SHP77 (cell line): Measurements from ENCODE around the gene LRRC4C.
A peak's percentile ranks its signal among the peaks of the same experiment; 100 is the strongest.

Experiments
- DNase-seq, 2 experiments: peaks; one replicate each; lab custom pipeline; 2025; lab: John Stamatoyannopoulos, UW

Gene LRRC4C

GRCh38 chr11:41459465-41460401, at the start of gene LRRC4C:
TSS of gene LRRC4C (minus strand) at chr11:41459652.
- no peak for DNase-seq

- no peak for DNase-seq
Observed at GRCh38 chr11:41508121-41508520, 48.7 kb upstream of the LRRC4C start.

GRCh38 chr11:41499429-41499828, 40.0 kb upstream of the LRRC4C start:
- DNase-seq: no peak

DNA sequence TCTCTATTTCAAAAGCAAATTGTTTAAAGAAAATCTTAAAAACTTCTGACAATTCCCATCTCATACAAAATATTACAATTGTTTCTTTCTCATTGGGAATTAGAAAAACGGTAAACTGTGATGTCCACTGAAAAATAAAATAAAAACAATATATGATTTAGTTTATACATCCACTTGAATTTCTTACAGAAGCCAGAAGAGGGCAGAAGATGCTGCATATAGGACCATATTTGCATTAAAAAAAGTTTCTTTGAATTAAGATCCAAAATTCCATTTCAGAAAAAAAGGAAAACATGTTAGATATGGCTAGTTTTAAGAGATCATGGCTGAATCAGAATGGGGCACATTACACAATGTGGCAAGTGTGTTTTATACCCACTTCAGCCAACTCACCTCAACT, 39.3 kb upstream of the LRRC4C start:
- DNase-seq: no peak

DNA sequence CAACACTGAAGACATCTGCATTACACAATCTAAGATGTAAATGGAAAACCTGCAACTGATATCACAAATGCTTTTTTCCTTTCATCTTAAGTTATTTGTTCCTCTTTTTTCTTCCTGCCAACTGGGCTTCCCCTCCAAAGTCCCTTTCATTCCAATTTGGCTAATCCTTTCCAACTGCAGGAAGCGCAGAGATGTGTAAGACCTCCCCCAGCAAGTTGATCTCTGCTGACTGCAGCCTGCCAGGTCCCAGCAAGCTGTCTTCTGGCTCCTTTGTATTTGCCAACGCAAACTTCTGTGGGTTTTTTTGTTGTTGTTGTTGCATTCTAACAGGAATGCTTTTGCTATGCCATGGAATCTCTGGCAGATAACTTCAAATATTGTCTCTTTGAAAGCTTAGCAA, 38.5 kb upstream of the LRRC4C start:
- DNase-seq: no peak

DNA sequence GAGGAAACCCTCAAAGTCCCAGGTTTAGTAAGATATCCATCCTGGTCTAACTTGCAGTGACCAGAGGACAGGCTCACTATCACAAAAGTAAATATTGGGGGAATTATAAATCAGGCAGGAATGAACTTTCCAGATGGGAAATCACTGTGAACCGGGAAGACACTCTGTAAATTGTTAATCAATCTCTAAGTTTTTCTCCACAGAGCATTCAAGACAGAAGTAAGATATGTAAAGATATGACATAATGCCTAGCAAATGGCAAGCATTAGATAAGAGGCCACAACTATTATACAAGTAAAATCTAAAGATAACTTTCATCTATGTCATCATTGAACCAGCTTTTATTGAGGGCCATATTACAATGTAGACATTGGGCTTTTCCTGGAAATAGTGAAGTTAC, 35.3 kb upstream of the LRRC4C start:
- no peak for DNase-seq

- DNase-seq: no peak
Observed at GRCh38 chr11:41486424-41486823, 27.0 kb upstream of the LRRC4C start.

DNA sequence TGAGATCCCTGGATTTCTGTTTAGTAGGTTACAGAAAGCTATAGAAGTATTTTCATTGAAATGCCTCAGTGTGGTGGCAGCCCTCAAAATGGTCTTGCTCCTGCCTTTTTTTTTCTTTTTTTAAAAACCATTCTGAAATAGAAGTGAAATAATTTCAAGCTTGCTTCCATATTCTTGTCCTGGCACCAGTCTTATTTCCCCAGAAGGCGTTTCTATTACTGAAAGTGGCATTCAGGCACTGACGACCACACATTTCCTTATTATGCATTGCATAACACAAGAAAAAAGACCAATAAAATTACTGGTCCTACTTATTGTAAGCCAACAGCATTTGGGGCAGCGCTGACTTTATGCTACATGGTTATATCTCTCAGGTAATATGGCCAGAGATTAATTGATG, 24.5 kb upstream of the LRRC4C start:
- DNase-seq: no peak

DNA sequence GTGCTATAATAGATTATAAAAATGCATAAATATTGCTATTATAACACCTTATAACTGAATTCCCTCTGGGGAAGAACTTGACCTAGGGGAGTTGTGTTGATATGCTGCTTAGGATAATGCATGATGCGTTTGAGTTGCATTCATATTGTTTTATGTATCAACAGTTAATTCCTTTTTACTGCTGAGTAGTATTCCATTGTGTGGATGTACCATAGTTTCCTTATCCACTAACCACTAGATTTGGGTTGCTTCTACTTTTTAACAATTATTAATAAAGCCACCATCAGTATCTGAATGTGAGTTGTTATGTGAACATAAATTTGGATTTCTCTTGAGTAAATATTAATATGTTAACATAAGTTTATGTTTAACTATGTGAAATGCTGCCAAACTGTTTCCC, 19.7 kb upstream of the LRRC4C start:
- no peak for DNase-seq

DNA sequence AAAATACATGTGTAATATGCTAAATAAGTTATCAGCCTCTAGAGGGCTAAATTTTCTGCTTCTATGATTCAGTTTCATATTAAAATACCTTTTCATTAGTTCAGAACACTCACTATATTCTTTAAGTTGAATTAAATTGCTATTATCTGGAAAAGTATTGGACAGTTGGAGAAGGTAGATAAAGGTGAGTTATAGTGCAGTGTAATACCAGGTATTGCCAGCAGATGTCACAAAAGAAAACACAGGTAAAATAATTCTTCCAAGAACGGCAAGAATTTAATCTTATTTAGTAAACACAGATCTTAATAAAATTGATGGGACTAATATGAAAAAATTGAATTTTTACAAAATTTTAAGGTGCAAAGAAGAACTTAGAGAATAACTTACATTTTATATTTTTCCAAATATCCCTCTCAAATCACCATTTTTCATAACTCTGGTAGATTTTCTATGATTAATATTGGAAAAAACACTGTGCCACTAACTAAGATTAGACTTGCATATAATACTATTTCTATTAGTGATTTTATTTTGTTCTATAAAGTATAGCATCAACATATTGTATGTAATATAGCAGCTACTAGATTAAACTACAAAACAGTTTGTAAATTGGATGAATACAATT, 1.7 kb upstream of the LRRC4C start:
- no peak for DNase-seq

DNA sequence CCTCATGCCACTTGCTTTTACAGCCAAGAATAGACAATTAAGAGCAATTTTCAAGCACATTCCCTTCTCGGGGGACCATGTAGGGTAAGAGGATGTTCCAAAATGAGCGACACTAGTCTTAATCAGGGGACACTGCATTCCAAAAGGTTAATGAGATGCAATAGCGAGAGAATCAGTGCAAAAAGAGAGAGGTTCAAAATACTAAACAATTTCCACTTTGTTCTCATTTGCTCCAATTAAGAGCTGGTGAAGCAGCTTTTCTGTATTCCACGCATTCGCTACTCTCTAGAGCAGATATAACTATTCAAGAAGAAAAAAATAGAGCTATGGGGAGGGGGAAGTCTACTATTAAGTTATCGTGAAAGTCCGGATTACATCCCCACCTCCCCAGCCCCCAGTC, 811 bp downstream of the LRRC4C start:
- DNase-seq: no peak

- no peak for DNase-seq
Observed at GRCh38 chr11:41458154-41458553, 1.3 kb downstream of the LRRC4C start.

DNA sequence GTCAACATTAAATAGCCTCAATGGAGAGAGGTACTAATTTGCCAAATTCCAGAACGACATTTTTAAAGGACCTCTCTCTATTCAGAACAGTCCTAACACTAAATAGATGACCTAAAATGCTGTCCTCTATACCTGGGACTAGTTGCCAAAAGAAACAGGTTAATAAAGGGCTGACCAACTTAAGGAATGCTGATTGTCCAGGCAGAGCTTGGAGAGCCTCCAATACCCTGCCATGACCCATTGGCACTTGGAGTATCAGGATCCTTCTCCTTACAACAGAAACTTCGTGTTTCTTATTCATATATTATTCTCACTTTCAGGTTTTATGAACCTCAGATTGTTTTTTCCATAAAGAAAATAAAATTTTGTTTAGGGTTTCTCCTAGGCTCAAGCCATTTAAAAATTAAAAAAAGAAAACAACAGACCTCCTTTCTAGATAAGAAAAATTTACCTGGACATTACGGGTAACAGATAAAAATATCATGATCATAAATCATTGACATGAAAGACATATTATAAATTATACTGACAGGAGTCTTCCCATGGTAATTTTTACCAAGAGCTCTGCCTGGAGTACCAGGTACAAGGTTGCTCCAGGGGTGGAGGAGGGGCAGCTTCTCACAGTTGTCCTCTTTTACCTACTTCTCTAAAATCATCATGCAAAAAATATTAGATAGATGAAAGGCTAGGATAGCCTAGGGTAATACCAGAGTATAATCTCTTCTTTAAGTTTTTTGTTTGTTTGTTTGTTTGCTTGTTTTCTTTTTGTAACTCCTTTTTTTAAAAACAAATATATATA, 2.0 kb downstream of the LRRC4C start:
- DNase-seq: no peak

- DNase-seq: no peak
Observed at GRCh38 chr11:41456269-41456668, 3.2 kb downstream of the LRRC4C start.

DNA sequence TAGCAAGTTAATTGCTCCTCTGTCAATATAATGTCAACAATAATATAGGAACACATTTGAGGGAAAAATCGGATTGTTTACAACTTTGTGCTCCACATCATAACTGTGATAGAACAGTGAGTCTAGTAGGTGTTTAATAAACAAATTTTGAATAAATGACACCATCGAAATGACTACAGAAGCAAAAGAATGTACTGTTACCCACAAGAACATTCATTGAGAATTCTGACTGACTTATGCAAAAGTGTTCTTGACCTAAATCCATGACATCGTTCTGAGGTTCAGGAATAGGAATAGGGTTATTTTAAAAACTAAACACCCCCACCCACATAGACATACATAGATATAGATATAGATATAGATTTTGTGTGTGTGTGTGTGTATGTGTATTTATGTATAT, 8.4 kb downstream of the LRRC4C start:
- DNase-seq: no peak

- DNase-seq: no peak
Observed at GRCh38 chr11:41449483-41450050, 9.9 kb downstream of the LRRC4C start.

DNA sequence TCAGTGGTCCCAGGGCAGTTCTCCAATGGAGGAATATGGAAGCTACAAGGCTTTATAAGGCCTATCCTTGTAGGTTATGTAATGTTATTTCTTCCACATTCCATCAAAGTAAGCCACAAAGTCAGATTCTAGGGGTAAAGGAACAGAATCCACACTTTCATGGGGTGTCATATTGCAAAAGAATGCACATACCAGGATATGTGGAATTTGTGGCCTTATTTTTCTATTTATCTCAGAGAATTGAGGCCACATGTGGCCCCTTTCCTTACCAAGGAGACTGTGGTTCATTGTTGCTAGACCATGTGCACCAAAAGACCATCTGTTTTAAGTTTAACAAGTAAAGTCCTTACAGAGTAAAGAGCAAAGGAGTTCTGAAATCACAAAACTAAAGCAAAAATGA, 12.9 kb downstream of the LRRC4C start:
- no peak for DNase-seq

DNA sequence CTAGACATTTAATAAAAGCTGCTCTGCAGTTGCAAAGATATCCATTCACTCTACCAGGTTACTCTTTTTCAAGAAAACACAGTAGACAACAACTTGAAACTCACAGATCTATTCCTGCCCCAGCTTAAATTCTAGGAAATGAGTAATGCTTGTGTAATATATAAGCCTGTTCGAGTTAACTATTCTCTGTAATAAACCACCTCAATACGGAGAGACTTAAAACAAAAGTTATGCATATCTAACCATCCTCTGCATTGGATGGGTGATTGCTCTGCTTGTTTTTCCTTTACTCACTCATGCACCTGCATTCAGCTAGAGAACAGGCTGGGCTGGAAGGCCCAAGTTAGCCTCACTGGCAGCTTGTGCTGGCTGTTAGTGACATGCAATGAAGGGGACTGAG, 13.3 kb downstream of the LRRC4C start:
- DNase-seq: no peak

GRCh38 chr11:41437006-41437490, 22.4 kb downstream of the LRRC4C start:
- DNase-seq: no peak

DNA sequence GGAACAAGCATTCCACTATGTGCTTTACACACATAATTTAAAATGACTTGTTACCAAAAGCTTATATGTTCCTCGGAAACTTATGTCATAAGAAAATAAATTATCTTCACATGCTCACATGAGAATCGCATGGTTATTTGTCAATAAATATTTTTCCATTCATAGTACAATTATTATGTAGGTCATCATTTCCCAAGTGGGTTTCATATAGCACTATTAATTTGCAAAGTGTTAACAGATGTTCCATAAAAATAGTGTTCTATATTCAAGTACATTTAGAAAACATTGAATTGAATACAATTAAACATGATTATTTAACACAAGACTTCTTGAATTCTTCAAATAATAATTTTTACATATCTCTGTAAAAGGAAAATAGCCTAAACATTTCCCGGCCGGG, 23.9 kb downstream of the LRRC4C start:
- DNase-seq: no peak

- peak in 1 of 2 experiments; percentile 1 for DNase-seq
Observed at GRCh38 chr11:41431784-41432183, 27.7 kb downstream of the LRRC4C start.

- DNase-seq: no peak
Observed at GRCh38 chr11:41419901-41420300, 39.6 kb downstream of the LRRC4C start.
